Measurements from ENCODE around the gene G0S2. TPM values are rescaled to one million over a fixed set of nuclear protein-coding genes. Genes with fewer than 3 reads are reported as not detected.

Gene G0S2
- total and polyA plus RNA-seq, 2 of the 8 experiments (the other 6 are each of a cell fraction or from before 2014, with no cell fraction given) = 1.0 to 1.7 TPM

DNA sequence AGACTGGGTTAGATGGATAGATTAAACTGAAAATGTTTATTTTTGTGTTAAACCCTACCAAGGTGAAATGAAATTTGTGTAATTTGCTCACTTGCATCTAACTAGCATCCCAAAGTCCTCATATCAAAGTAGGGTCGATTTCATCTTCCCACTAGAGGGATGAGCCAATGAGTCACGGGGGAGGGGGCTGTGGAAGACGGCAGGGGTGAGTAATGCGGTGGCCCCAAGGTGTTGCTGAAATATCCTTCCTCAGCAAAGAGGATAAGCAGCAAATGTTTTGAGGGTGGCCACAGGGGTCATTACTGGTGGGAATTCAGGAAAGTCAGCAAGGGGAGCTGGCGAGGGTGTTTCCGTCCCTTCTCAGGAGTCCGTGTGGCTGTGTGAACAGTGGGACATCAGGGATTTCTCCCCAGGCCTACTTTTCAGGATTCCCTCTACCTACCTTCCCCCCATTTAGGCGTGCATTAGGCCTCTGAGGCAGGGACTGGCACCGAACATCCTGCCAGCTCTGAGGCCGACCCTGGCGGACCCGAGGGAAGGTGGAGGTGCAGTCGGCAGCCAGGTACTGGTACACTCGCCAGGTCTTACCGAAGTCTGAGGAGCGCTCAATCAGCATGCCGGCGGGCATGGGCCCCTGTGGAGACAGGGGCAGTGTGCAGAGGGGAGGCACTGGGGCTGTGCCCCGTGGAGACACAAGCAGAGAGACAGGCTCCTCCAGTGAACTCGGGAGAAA is 41.0 kb upstream of the G0S2 start:
- no peak overlapping the region for H3K18ac ChIP-seq (ENCODE audit: extremely low read depth, low read length)
- no peaks in the 10 kb centered on the region for H4K20me1 ChIP-seq (replicated peaks in 1 of 2; ENCODE audit: control insufficient read depth in 1 of 2, insufficient read depth in 2 of 2, low read length in 2 of 2)
- no peaks in the 10 kb centered on the region; the same call in 1 of the 2 replicates for H3K79me1 ChIP-seq (ENCODE audit: low read depth, low read length)
- no peaks in the 10 kb centered on the region for H3K9me3 ChIP-seq (ENCODE audit: insufficient read depth in 2 of 2, low read depth in 1 of 2, low read length in 1 of 2)
- no peak overlapping the region for H2BK120ac ChIP-seq (replicated peaks; ENCODE audit: low read depth, low read length)
- H4K5ac ChIP-seq (ENCODE audit: insufficient read length, low read depth, low read length) = no peak overlapping the region
- no peak overlapping the region for H2AFZ ChIP-seq (ENCODE audit: low read length)
- DNase-seq (ENCODE audit: low read depth in 1 of 2, low spot score in 2 of 2) (no peak), FAIRE-seq (no peak)
- WGBS, 2 experiments (ENCODE audit: extremely low coverage in 1 of 2, insufficient coverage in 1 of 2, insufficient read length in 1 of 2, insufficient replicate concordance in 2 of 2, low coverage in 1 of 2, low lambda C conversion rate in 2 of 2, missing lambda C conversion rate in 1 of 2) = 89% methylated on average over 20 of the region's 20 CpGs; no CpG with 5 or more reads in 1 of the 2 experiments
- ChIA-PET POLR2A (ENCODE audit: partially characterized antibody) (no interaction called here), CTCF (ENCODE audit: partially characterized antibody) (interaction anchor here (0.6 to 3.0 kb wide), 12 partner anchors 9 to 1633 kb away, joined by 3 to 13 read pairs (median 4); no protein-coding TSS in a partner anchor)
- no peak overlapping the region for H2BK20ac ChIP-seq (ENCODE audit: low read length)
- H3K9ac ChIP-seq (replicated peaks in 1 of 4; ENCODE audit: extremely low read depth in 1 of 4, low read depth in 3 of 4, low read length in 3 of 4) = no peak overlapping the region
- H3K4me1 ChIP-seq (replicated peaks in 1 of 4; ENCODE audit: control insufficient read depth in 3 of 4, insufficient read depth in 4 of 4, low read length in 3 of 4) = peaks cover 0 to 12% (median 7%) of the 10 kb centered on the region in 4 experiments; a peak in 4 of 7 replicates
- no peak overlapping the region for H3K4me2 ChIP-seq (ENCODE audit: insufficient read depth in 1 of 2, low read depth in 2 of 2, low read length in 2 of 2)
- no peak overlapping the region for H3K14ac ChIP-seq (ENCODE audit: insufficient read length)
- H2BK12ac ChIP-seq (ENCODE audit: low read depth, low read length) = peak overlapping the region; percentile 71; the same call in 1 of the 2 replicates
- no peak overlapping the region for H2AK5ac ChIP-seq (ENCODE audit: low read depth, low read length)
- H3K23ac ChIP-seq (ENCODE audit: insufficient read length) = no peak overlapping the region
- H3K23me2 ChIP-seq (ENCODE audit: low read depth, low read length) = no peaks in the 10 kb centered on the region
- no peak overlapping the region for H3K4me3 ChIP-seq (ENCODE audit: extremely low read depth in 1 of 4, insufficient read depth in 2 of 4, low read depth in 3 of 4, low read length in 4 of 4)
- H4K8ac ChIP-seq (ENCODE audit: extremely low read depth, insufficient read depth, low read length) = peak overlapping the region; percentile 64; the same call in 1 of the 2 replicates
- no peak overlapping the region for H3K56ac ChIP-seq (replicated peaks; ENCODE audit: insufficient read length, low read depth, low read length)
- no peak overlapping the region for H3K27ac ChIP-seq (ENCODE audit: low read depth, low read length)
- H3K79me2 ChIP-seq (ENCODE audit: control insufficient read depth in 1 of 2, insufficient read depth in 2 of 2, low read length in 2 of 2) = no peaks in the 10 kb centered on the region
- H3K27me3 ChIP-seq (replicated peaks in 1 of 4; ENCODE audit: control insufficient read depth in 3 of 4, extremely low read depth in 1 of 4, insufficient read depth in 3 of 4, low read length in 3 of 4) = no peaks in the 10 kb centered on the region
- H4K91ac ChIP-seq (replicated peaks; ENCODE audit: insufficient read length, low read length) = no peak overlapping the region
- H2BK15ac ChIP-seq (ENCODE audit: low read length) = no peak overlapping the region
- H3K36me3 ChIP-seq (ENCODE audit: control insufficient read depth in 2 of 4, insufficient read depth in 4 of 4, low read length in 3 of 4) = no peaks in the 10 kb centered on the region
- H3K4ac ChIP-seq (replicated peaks; ENCODE audit: insufficient read length, low read depth, low read length) = no peak overlapping the region
- H2BK5ac ChIP-seq (ENCODE audit: low read depth, low read length) = no peak overlapping the region
- no peak for TF ChIP-seq ZNF274 (IDR thresholded peaks at IDR 0.05; ENCODE audit: borderline replicate concordance, extremely low read depth, low read length)
- no peak for TF ChIP-seq TEAD4 (IDR thresholded peaks at IDR 0.05; ENCODE audit: low read depth, low read length)
- TF ChIP-seq MAFK (IDR thresholded peaks at IDR 0.05; ENCODE audit: low read depth, low read length) = no peak
- TF ChIP-seq FOSL1 (IDR thresholded peaks at IDR 0.05; ENCODE audit: insufficient read depth, low read depth, low read length) = no peak
- no peak for TF ChIP-seq BACH1 (IDR thresholded peaks at IDR 0.05; ENCODE audit: low read length)

Measured in H1 (cell line).